ENCODE results near the gene WDFY3.

Gene WDFY3

GRCh38 chr4:84647312-84647884 is 319.1 kb downstream of the WDFY3 start:
- no peak overlapping the region for H3K27ac ChIP-seq
- no peaks in the 10 kb centered on the region for H3K27me3 ChIP-seq (ENCODE audit: control insufficient read depth, insufficient read depth, low read length)
- TF ChIP-seq, protein P1, sequence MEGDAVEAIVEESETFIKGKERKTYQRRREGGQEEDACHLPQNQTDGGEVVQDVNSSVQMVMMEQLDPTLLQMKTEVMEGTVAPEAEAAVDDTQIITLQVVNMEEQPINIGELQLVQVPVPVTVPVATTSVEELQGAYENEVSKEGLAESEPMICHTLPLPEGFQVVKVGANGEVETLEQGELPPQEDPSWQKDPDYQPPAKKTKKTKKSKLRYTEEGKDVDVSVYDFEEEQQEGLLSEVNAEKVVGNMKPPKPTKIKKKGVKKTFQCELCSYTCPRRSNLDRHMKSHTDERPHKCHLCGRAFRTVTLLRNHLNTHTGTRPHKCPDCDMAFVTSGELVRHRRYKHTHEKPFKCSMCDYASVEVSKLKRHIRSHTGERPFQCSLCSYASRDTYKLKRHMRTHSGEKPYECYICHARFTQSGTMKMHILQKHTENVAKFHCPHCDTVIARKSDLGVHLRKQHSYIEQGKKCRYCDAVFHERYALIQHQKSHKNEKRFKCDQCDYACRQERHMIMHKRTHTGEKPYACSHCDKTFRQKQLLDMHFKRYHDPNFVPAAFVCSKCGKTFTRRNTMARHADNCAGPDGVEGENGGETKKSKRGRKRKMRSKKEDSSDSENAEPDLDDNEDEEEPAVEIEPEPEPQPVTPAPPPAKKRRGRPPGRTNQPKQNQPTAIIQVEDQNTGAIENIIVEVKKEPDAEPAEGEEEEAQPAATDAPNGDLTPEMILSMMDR (IDR thresholded peaks at IDR 0.05) = no peak
- no peak overlapping the region for H2AFZ ChIP-seq
- no peaks in the 10 kb centered on the region for H3K9me3 ChIP-seq (ENCODE audit: control insufficient read depth, low read length)
- no peak overlapping the region for H3K4me3 ChIP-seq (ENCODE audit: low read depth, low read length)
- H3K36me3 ChIP-seq (ENCODE audit: control insufficient read depth, insufficient read depth, low read length) = no peaks in the 10 kb centered on the region
- no peak overlapping the region for H3K9ac ChIP-seq
- H3K4me1 ChIP-seq = no peaks in the 10 kb centered on the region
- no peak overlapping the region for H3K4me2 ChIP-seq (ENCODE audit: low read length)
- H3K79me2 ChIP-seq = no peaks in the 10 kb centered on the region

- Histone ChIP-seq H3K27me3 (ENCODE audit: control insufficient read depth, insufficient read depth, low read length) (no peaks in the 10 kb centered on the region), H2AFZ (no peak overlapping the region), H3K27ac (no peak overlapping the region), H3K4me1 (no peaks in the 10 kb centered on the region), H3K79me2 (no peaks in the 10 kb centered on the region), H3K4me2 (ENCODE audit: low read length) (no peak overlapping the region), H3K36me3 (ENCODE audit: control insufficient read depth, insufficient read depth, low read length) (no peaks in the 10 kb centered on the region), H3K9me3 (ENCODE audit: control insufficient read depth, low read length) (no peaks in the 10 kb centered on the region), H3K9ac (no peak overlapping the region), H3K4me3 (ENCODE audit: low read depth, low read length) (no peak overlapping the region)
- TF ChIP-seq, protein P1 (IDR thresholded peaks at IDR 0.05) = no peak
Observed at GRCh38 chr4:84644087-84644486, 322.4 kb downstream of the WDFY3 start.

DNA sequence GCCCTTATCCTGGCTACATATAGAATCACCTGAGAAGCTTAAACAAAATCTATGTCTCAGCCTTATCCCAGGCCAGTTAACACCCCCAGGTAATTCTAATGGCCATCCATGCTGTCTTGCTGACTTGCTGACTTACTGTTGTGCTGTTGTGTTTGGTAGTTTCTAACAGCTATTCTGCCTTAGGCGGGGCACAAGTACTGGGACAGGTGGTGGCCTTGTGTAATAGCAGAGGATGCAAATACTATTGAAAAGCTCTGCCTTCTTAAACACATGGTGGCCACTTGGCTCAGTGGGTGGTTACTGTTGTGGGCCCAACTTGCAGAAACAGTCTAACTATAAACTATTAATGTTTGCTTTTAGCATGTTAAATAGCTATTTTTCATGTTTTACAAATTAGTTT is 327.3 kb downstream of the WDFY3 start:
- Histone ChIP-seq H3K9ac (no peak overlapping the region), H3K4me1 (no peaks in the 10 kb centered on the region), H3K4me3 (ENCODE audit: low read depth, low read length) (no peak overlapping the region), H3K9me3 (ENCODE audit: control insufficient read depth, low read length) (no peaks in the 10 kb centered on the region), H3K4me2 (ENCODE audit: low read length) (no peak overlapping the region), H3K79me2 (no peaks in the 10 kb centered on the region), H3K36me3 (ENCODE audit: control insufficient read depth, insufficient read depth, low read length) (no peaks in the 10 kb centered on the region), H3K27ac (no peak overlapping the region), H2AFZ (no peak overlapping the region), H3K27me3 (ENCODE audit: control insufficient read depth, insufficient read depth, low read length) (no peaks in the 10 kb centered on the region)
- TF ChIP-seq, protein P1 (IDR thresholded peaks at IDR 0.05) = no peak

DNA sequence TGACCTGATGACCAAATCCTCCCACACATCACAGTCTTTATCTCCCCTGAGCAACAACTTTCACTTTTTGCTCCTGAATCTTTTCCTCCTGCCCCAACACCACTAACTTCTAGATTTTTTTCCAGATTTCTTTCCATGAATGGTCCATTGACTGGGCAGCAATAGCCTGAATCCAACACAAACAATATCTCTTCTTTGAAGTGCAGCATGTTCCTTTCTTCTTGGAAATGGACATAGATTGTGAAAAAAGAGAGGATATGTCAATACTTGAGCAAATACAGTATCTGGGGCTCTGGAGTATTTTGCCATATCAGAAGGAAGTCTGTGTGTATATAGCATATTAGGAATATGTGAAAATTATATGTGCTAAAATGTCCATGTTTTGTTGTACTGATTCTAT is 328.4 kb downstream of the WDFY3 start:
- Histone ChIP-seq H3K4me3 (ENCODE audit: low read depth, low read length) (no peak overlapping the region), H3K9me3 (ENCODE audit: control insufficient read depth, low read length) (no peaks in the 10 kb centered on the region), H3K27ac (no peak overlapping the region), H3K79me2 (no peaks in the 10 kb centered on the region), H3K4me1 (no peaks in the 10 kb centered on the region), H3K36me3 (ENCODE audit: control insufficient read depth, insufficient read depth, low read length) (no peaks in the 10 kb centered on the region), H2AFZ (no peak overlapping the region), H3K27me3 (ENCODE audit: control insufficient read depth, insufficient read depth, low read length) (no peaks in the 10 kb centered on the region), H3K9ac (no peak overlapping the region), H3K4me2 (ENCODE audit: low read length) (no peak overlapping the region)
- TF ChIP-seq, protein P1 (IDR thresholded peaks at IDR 0.05) = no peak

DNA sequence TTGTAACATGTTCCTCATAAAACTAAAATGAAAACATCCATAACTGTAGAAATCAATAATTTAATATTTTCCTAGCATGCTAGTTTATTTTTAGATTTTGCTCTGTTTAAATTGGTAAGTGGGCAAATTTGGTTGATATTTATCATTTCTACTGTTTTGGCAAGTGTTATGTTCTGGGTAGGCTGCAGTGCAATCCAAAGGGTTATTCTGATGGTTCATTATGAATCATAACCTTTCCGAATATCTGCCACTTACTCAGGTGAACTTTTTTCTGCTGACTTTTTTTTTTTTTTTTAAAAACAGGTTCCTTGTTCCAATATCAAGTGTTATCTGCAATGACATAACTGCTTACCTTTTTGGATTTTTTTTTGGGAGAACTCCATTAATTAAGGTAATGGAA is 331.5 kb downstream of the WDFY3 start:
- Histone ChIP-seq H2AFZ (no peak overlapping the region), H3K79me2 (no peaks in the 10 kb centered on the region), H3K4me2 (ENCODE audit: low read length) (no peak overlapping the region), H3K9ac (no peak overlapping the region), H3K4me3 (ENCODE audit: low read depth, low read length) (no peak overlapping the region), H3K9me3 (ENCODE audit: control insufficient read depth, low read length) (no peaks in the 10 kb centered on the region), H3K27me3 (ENCODE audit: control insufficient read depth, insufficient read depth, low read length) (no peaks in the 10 kb centered on the region), H3K36me3 (ENCODE audit: control insufficient read depth, insufficient read depth, low read length) (no peaks in the 10 kb centered on the region), H3K27ac (no peak overlapping the region), H3K4me1 (no peaks in the 10 kb centered on the region)
- TF ChIP-seq, protein P1 (IDR thresholded peaks at IDR 0.05) = no peak
